Renal cortex interstitium (tissue), 11 donors: ENCODE data around the gene ABCA3. TPM values are rescaled to one million over a fixed set of nuclear protein-coding genes. Genes with fewer than 3 reads are reported as not detected.

Experiments used
- DNase-seq, 11 donors: peaks; one replicate each; pipeline ENCODE4 v3.0.0-alpha.2; 2013; ENCODE audit warnings: low read depth in 9 of 11, low spot score in 4 of 11; ENCODE audit errors: extremely low read depth in 1 of 11
- polyA plus RNA-seq, 3 donors: library from polyadenylated mRNA; unstranded; fragments of 120-200 nt; gene quantifications; one replicate each; pipeline ENCODE4 v1.2.1, GENCODE V29; 2013; ENCODE audit not compliant: insufficient read length in 3 of 3

ABCA3 gene
- polyA plus RNA-seq, 3 donors, result 5.2 to 6.9 (median 6.3) TPM

GRCh38 chr16:2285731-2286191 lies 54.8 kb downstream of the ABCA3 start:
- DNase-seq, result no peak

- DNase-seq, result no peak
Measured at GRCh38 chr16:2284797-2285576, 55.5 kb downstream of the ABCA3 start.

GRCh38 chr16:2284001-2284770 lies 56.3 kb downstream of the ABCA3 start:
- no peak for DNase-seq

GRCh38 chr16:2282866-2283555 lies 57.5 kb downstream of the ABCA3 start:
- no peak for DNase-seq

- DNase-seq, result no peak
Measured at GRCh38 chr16:2282262-2282661, 58.3 kb downstream of the ABCA3 start.

GRCh38 chr16:2280981-2281542 lies 59.5 kb downstream of the ABCA3 start:
- DNase-seq, result no peak

- DNase-seq, result no peak
Measured at GRCh38 chr16:2280461-2280860, 60.1 kb downstream of the ABCA3 start.

- DNase-seq, result no peak
Measured at GRCh38 chr16:2278956-2279800, 61.4 kb downstream of the ABCA3 start.

GRCh38 chr16:2278272-2278608 lies 62.3 kb downstream of the ABCA3 start:
- no peak for DNase-seq

- DNase-seq, result no peak
Measured at GRCh38 chr16:2277466-2278271, 62.9 kb downstream of the ABCA3 start.

GRCh38 chr16:2276368-2277195 lies 63.9 kb downstream of the ABCA3 start:
- DNase-seq, result no peak

GRCh38 chr16:2275476-2276367 lies 64.8 kb downstream of the ABCA3 start:
- no peak for DNase-seq

- no peak for DNase-seq
Measured at GRCh38 chr16:2273931-2274330, 66.6 kb downstream of the ABCA3 start.

- DNase-seq, result no peak
Measured at GRCh38 chr16:2273484-2273883, 67.0 kb downstream of the ABCA3 start.

GRCh38 chr16:2271848-2272461 lies 68.6 kb downstream of the ABCA3 start:
- DNase-seq, result no peak
